HPDE6-E6E7 (cell line): ENCODE results near the gene PKN2.
"Not testable (repeated sequence)": the region's sequence is repeated elsewhere in the genome, so short reads cannot be mapped to it uniquely, and the experiment has no call there.

Source experiments
- DNase-seq: peaks from one replicate; pipeline ENCODE4 v3.0.0; 2011; ENCODE audit warnings: missing footprints; ENCODE audit errors: extremely low spot score

The PKN2 gene

GRCh38 chr1:88680471-88680870 lies 3.6 kb upstream of the PKN2 start:
- DNase-seq, result no peak

GRCh38 chr1:88680911-88681622 lies 3.0 kb upstream of the PKN2 start:
- no peak for DNase-seq

GRCh38 chr1:88684482-88685258 lies 597 bp downstream of the PKN2 start:
- DNase-seq, result peak; percentile 28

GRCh38 chr1:88685259-88685620 lies 1.2 kb downstream of the PKN2 start:
- no peak for DNase-seq

GRCh38 chr1:88691540-88691939 lies 7.5 kb downstream of the PKN2 start:
- DNase-seq, result no peak

GRCh38 chr1:88695781-88696180 lies 11.7 kb downstream of the PKN2 start:
- no peak for DNase-seq

- no peak for DNase-seq
Observed at GRCh38 chr1:88697503-88697902, 13.4 kb downstream of the PKN2 start.

GRCh38 chr1:88698140-88698539 lies 14.1 kb downstream of the PKN2 start:
- DNase-seq, result no peak

GRCh38 chr1:88698764-88699163 lies 14.7 kb downstream of the PKN2 start:
- DNase-seq, result no peak

- DNase-seq, result no peak
Observed at GRCh38 chr1:88700425-88701013, 16.4 kb downstream of the PKN2 start.

GRCh38 chr1:88701275-88701674 lies 17.2 kb downstream of the PKN2 start:
- no peak for DNase-seq

- DNase-seq, result not testable (repeated sequence)
Observed at GRCh38 chr1:88701793-88702192, 17.7 kb downstream of the PKN2 start.

- no peak for DNase-seq
Observed at GRCh38 chr1:88708011-88708410, 23.9 kb downstream of the PKN2 start.

- not testable (repeated sequence) for DNase-seq
Observed at GRCh38 chr1:88712907-88713306, 28.8 kb downstream of the PKN2 start.

GRCh38 chr1:88716571-88716970 lies 32.5 kb downstream of the PKN2 start:
- not testable (repeated sequence) for DNase-seq

GRCh38 chr1:88722492-88722891 lies 38.4 kb downstream of the PKN2 start:
- DNase-seq, result no peak

- no peak for DNase-seq
Observed at GRCh38 chr1:88726697-88727096, 42.6 kb downstream of the PKN2 start.

- DNase-seq, result no peak
Observed at GRCh38 chr1:88727205-88727604, 43.1 kb downstream of the PKN2 start.

- DNase-seq, result no peak
Observed at GRCh38 chr1:88729297-88729696, 45.2 kb downstream of the PKN2 start.

- DNase-seq, result no peak
Observed at GRCh38 chr1:88730132-88730675, 46.1 kb downstream of the PKN2 start.

- no peak for DNase-seq
Observed at GRCh38 chr1:88730995-88731394, 46.9 kb downstream of the PKN2 start.

- no peak for DNase-seq
Observed at GRCh38 chr1:88731475-88732269, 47.6 kb downstream of the PKN2 start.
